Measurements from ENCODE around the gene SLC6A18.

DNA sequence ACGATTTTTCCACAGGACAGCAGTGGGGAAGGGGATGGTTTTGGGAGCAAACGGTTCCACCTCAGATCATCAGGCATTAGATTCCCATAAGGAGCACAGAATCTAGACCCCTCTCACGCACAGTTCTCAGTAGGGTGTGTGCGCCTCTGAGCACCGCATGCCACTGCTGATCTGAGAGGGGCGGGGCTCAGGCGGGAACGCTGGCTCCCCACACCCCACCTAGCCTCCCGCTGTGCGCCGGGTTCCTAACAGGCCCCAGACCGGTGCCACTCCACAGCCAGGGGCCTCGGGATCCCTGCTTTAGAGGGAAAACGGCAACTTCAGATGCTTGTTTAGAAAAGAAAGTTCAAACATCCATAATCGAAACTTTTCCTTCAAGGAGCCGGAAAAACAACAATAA, 49.3 kb downstream of the SLC6A18 start:
- no peak for TF ChIP-seq SIX1 (CRISPR knock-in tag; IDR thresholded peaks at IDR 0.05; ENCODE audit: borderline replicate concordance)
- TF ChIP-seq POLR2AphosphoS5 (IDR thresholded peaks at IDR 0.05; ENCODE audit: low read depth, low read length): no peak
- TF ChIP-seq, protein P1, sequence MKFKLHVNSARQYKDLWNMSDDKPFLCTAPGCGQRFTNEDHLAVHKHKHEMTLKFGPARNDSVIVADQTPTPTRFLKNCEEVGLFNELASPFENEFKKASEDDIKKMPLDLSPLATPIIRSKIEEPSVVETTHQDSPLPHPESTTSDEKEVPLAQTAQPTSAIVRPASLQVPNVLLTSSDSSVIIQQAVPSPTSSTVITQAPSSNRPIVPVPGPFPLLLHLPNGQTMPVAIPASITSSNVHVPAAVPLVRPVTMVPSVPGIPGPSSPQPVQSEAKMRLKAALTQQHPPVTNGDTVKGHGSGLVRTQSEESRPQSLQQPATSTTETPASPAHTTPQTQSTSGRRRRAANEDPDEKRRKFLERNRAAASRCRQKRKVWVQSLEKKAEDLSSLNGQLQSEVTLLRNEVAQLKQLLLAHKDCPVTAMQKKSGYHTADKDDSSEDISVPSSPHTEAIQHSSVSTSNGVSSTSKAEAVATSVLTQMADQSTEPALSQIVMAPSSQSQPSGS (CRISPR knock-in tag; IDR thresholded peaks at IDR 0.05): no peak
- no peak for TF ChIP-seq RBM39 (IDR thresholded peaks at IDR 0.05; ENCODE audit: low read depth, low read length, poor library complexity, severe bottlenecking)
- TF ChIP-seq, protein P2, sequence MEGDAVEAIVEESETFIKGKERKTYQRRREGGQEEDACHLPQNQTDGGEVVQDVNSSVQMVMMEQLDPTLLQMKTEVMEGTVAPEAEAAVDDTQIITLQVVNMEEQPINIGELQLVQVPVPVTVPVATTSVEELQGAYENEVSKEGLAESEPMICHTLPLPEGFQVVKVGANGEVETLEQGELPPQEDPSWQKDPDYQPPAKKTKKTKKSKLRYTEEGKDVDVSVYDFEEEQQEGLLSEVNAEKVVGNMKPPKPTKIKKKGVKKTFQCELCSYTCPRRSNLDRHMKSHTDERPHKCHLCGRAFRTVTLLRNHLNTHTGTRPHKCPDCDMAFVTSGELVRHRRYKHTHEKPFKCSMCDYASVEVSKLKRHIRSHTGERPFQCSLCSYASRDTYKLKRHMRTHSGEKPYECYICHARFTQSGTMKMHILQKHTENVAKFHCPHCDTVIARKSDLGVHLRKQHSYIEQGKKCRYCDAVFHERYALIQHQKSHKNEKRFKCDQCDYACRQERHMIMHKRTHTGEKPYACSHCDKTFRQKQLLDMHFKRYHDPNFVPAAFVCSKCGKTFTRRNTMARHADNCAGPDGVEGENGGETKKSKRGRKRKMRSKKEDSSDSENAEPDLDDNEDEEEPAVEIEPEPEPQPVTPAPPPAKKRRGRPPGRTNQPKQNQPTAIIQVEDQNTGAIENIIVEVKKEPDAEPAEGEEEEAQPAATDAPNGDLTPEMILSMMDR (CRISPR knock-in tag; IDR thresholded peaks at IDR 0.05): no peak
- no peak for TF ChIP-seq RXRA (CRISPR knock-in tag; IDR thresholded peaks at IDR 0.05)
- TF ChIP-seq, protein P3, sequence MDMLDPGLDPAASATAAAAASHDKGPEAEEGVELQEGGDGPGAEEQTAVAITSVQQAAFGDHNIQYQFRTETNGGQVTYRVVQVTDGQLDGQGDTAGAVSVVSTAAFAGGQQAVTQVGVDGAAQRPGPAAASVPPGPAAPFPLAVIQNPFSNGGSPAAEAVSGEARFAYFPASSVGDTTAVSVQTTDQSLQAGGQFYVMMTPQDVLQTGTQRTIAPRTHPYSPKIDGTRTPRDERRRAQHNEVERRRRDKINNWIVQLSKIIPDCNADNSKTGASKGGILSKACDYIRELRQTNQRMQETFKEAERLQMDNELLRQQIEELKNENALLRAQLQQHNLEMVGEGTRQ (IDR thresholded peaks at IDR 0.05; ENCODE audit: low read depth, low read length): no peak
- TF ChIP-seq, protein P3 (CRISPR knock-in tag; IDR thresholded peaks at IDR 0.05; ENCODE audit: borderline replicate concordance): no peak
- TF ChIP-seq, protein P4, sequence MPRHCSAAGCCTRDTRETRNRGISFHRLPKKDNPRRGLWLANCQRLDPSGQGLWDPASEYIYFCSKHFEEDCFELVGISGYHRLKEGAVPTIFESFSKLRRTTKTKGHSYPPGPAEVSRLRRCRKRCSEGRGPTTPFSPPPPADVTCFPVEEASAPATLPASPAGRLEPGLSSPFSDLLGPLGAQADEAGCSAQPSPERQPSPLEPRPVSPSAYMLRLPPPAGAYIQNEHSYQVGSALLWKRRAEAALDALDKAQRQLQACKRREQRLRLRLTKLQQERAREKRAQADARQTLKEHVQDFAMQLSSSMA (CRISPR knock-in tag; IDR thresholded peaks at IDR 0.05): no peak
- no peak for TF ChIP-seq EZH2 (conservative IDR thresholded peaks at IDR 0.05; ENCODE audit: low read depth, low read length)
- TF ChIP-seq RELA (CRISPR knock-in tag; IDR thresholded peaks at IDR 0.05): no peak
- TF ChIP-seq NFYB (CRISPR knock-in tag; IDR thresholded peaks at IDR 0.05): no peak
- TF ChIP-seq, protein P5, sequence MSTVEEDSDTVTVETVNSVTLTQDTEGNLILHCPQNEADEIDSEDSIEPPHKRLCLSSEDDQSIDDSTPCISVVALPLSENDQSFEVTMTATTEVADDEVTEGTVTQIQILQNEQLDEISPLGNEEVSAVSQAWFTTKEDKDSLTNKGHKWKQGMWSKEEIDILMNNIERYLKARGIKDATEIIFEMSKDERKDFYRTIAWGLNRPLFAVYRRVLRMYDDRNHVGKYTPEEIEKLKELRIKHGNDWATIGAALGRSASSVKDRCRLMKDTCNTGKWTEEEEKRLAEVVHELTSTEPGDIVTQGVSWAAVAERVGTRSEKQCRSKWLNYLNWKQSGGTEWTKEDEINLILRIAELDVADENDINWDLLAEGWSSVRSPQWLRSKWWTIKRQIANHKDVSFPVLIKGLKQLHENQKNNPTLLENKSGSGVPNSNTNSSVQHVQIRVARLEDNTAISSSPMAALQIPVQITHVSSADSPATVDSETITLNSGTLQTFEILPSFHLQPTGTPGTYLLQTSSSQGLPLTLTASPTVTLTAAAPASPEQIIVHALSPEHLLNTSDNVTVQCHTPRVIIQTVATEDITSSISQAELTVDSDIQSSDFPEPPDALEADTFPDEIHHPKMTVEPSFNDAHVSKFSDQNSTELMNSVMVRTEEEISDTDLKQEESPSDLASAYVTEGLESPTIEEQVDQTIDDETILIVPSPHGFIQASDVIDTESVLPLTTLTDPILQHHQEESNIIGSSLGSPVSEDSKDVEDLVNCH (CRISPR knock-in tag; IDR thresholded peaks at IDR 0.05): no peak
- no peak for TF ChIP-seq NR2C2 (CRISPR knock-in tag; IDR thresholded peaks at IDR 0.05; ENCODE audit: borderline replicate concordance)
- no peak for TF ChIP-seq SMAD3 (CRISPR knock-in tag; IDR thresholded peaks at IDR 0.05)

Measured in HepG2 (cell line).